T-cell (primary cell): ENCODE results near the gene WDR70. TPM values are rescaled to one million over a fixed set of nuclear protein-coding genes. Genes with fewer than 3 reads are reported as not detected.

Experiments
- ATAC-seq, 4 experiments: fragments of 200-7000 bp in 3 of 4; fragments of 150-1000 bp in 1 of 4; cut with Tn5 transposase; replicated peaks in 1 of 4; 1 replicate in 3 of 4; 2 replicates in 1 of 4; pipeline ENCODE4 v1.10.0; 2021; ENCODE audit warnings: moderate library complexity in 3 of 4, mild to moderate bottlenecking in 2 of 4, moderate number of reproducible peaks in 1 of 4
- CTCF ChIA-PET, 2 donors: fragments of 300-600 bp; sonication (Branson Sonifier 250); formaldehyde crosslinking; loops; one replicate each; lab custom pipeline; 2022; ENCODE audit warnings: antibody characterized with exemption in 2 of 2; lab: Charles Lee
- POLR2A ChIA-PET, 2 donors: fragments of 300-600 bp; sonication (Branson Sonifier 250); formaldehyde crosslinking; loops; one replicate each; lab custom pipeline; 2022; ENCODE audit warnings: antibody characterized with exemption in 2 of 2; lab: Charles Lee
- DNase-seq, 35 experiments: peaks; one replicate each; pipeline versions ENCODE4 v3.0.0 to v3.0.0-alpha.2; 2013 to 2023
- H3K27ac ChIP-seq: one replicate; pipeline ENCODE4 v1.5.1; 2013; ENCODE audit warnings: low read length
- H3K27me3 ChIP-seq, 2 experiments: replicated peaks in 1 of 2; 1 replicate in 1 of 2; 2 replicates in 1 of 2; pipeline versions ENCODE4 v1.6.1 to v1.7.0; 2013; ENCODE audit warnings: low read length in 1 of 2, mixed read lengths in 1 of 2; ENCODE audit not compliant: control insufficient read depth in 2 of 2, insufficient read depth in 2 of 2; ENCODE audit errors: extremely low read depth in 1 of 2
- H3K36me3 ChIP-seq, 2 donors: 1 replicate in 1 of 2; 2 replicates in 1 of 2; pipeline versions ENCODE4 v1.6.1 to v1.7.0; 2013; ENCODE audit warnings: low read length in 1 of 2; ENCODE audit not compliant: control insufficient read depth in 2 of 2, insufficient read depth in 1 of 2; ENCODE audit errors: extremely low read depth in 1 of 2
- H3K4me1 ChIP-seq, 2 experiments: 1 replicate in 1 of 2; 2 replicates in 1 of 2; pipeline versions ENCODE4 v1.6.1 to v1.7.0; 2013; ENCODE audit warnings: low read length in 2 of 2, mixed read lengths in 1 of 2; ENCODE audit not compliant: insufficient read depth in 2 of 2, control insufficient read depth in 1 of 2; ENCODE audit errors: extremely low read depth in 1 of 2
- H3K4me3 ChIP-seq, 2 donors: 1 replicate in 1 of 2; 2 replicates in 1 of 2; pipeline versions ENCODE4 v1.5.1 to v1.7.0; 2013; ENCODE audit warnings: mild to moderate bottlenecking in 2 of 2, low read length in 1 of 2, moderate library complexity in 1 of 2; ENCODE audit not compliant: control insufficient read depth in 1 of 2; ENCODE audit errors: extremely low read depth in 1 of 2
- H3K9me3 ChIP-seq: 2 replicates; pipeline ENCODE4 v1.7.0; 2013
- H3K27ac Mint-ChIP-seq, 2 donors: one replicate each; pipeline ENCODE4 v1.8.0; 2020 to 2021; ENCODE audit warnings: mild to moderate bottlenecking in 2 of 2, mixed read lengths in 2 of 2
- H3K27me3 Mint-ChIP-seq, 2 donors: one replicate each; pipeline ENCODE4 v1.8.0; 2021 to 2022; ENCODE audit warnings: mixed read lengths in 2 of 2
- H3K36me3 Mint-ChIP-seq: one replicate; pipeline ENCODE4 v1.8.0; 2021; ENCODE audit warnings: mixed read lengths
- H3K4me1 Mint-ChIP-seq, 3 donors: one replicate each; pipeline ENCODE4 v1.8.0; 2020 to 2022; ENCODE audit warnings: mixed read lengths in 3 of 3, mild to moderate bottlenecking in 1 of 3
- H3K4me3 Mint-ChIP-seq, 3 donors: one replicate each; pipeline ENCODE4 v1.8.0; 2020 to 2022; ENCODE audit warnings: mild to moderate bottlenecking in 3 of 3, mixed read lengths in 3 of 3, moderate library complexity in 3 of 3
- H3K9me3 Mint-ChIP-seq, 3 donors: one replicate each; pipeline ENCODE4 v1.8.0; 2020 to 2022; ENCODE audit warnings: mixed read lengths in 3 of 3
- WGBS: methylation state at CpG from one replicate; pipeline ENCODE4 v1.1.5; 2013; ENCODE audit warnings: missing lambda C conversion rate; ENCODE audit not compliant: insufficient coverage; 5-methylcytosine and 5-hydroxymethylcytosine counted together
- total RNA-seq, 35 experiments: library from RNA in 6 of 35; stranded (reverse) in 6 of 35; fragments of 120-200 nt in 1 of 35; gene quantifications; one replicate each; pipeline versions ENCODE4 v1.2.1 to v1.2.4 and lab custom pipeline; 2013 to 2026

Gene WDR70
- total RNA-seq, 5 donors from 2014 or later (not counting 1 experiment from before 2014, with no cell fraction given): 30.1 to 44.6 (median 37.5) TPM

GRCh38 chr5:37571985-37572384 lies 192.9 kb downstream of the WDR70 start:
- Mint-ChIP-seq H3K9me3 (peaks cover 0 to 6% (median 0%) of the 10 kb centered on the region in 3 donors), H3K4me1 (peaks cover 29 to 48% (median 34%) of the 10 kb centered on the region in 3 donors), H3K4me3 (no peak overlapping the region), H3K27me3 (no peaks in the 10 kb centered on the region), H3K36me3 (peaks cover 53% of the 10 kb centered on the region), H3K27ac (no peak overlapping the region)
- Histone ChIP-seq H3K4me3 (no peak overlapping the region), H3K27me3 (no peaks in the 10 kb centered on the region), H3K36me3 (peaks cover 0 to 2% of the 10 kb centered on the region in 2 donors), H3K4me1 (no peaks in the 10 kb centered on the region), H3K9me3 (no peaks in the 10 kb centered on the region), H3K27ac (no peak overlapping the region)
- WGBS: 86% methylated on average over 1 of the region's 2 CpGs
- CTCF ChIA-PET: no interaction called here
- DNase-seq (no peak), ATAC-seq (no peak)
- POLR2A ChIA-PET: no interaction called here

DNA sequence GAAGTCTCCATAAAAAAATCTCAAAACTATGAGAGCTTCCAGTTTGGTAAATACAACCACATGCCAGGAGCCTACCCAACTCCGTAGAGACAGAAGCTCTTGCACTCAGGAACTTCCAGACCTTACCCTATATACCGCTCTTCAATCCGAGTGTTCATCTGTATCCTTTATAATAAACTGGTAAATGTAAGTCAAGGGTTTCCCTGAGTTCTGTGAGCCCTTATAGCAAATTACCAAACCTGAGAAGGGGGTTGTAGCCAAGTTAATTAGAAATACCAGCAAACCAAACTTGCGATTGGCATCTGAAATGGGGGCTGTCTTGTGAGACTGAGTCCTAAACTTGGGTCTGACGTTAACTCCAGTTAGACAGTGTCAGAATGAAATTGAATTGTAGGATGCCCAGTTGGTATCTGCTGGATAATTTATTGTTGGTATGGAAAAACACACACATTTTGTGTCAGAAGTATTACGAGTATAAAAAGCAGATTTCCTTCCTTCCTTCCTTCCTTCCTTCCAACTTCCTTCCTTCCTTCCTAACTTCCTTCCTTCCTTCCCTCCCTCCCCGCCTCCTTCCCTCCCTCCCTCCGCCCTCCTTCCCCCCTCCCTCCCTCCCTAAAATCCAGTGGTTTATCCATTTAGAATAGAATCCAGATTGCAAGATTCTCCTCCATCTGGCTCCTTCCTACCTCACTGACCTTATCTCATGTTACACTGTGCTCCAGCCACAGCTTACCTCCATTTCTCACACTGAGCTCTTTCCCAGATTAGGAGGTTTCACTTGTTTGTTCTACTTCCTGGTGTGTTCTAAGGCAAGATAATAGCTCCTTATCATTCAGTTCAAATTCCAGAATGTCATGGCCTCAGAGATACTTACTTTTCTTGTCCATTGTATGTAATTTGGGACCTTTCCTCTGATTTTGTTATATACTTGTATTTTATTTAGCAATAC lies 196.7 kb downstream of the WDR70 start:
- WGBS: 100% methylated on average over 2 of the region's 8 CpGs
- Histone ChIP-seq H3K27me3 (no peaks in the 10 kb centered on the region), H3K4me1 (no peaks in the 10 kb centered on the region), H3K36me3 (no peaks in the 10 kb centered on the region), H3K9me3 (no peaks in the 10 kb centered on the region), H3K27ac (no peak overlapping the region), H3K4me3 (no peak overlapping the region)
- CTCF ChIA-PET: interaction anchor here in 1 of 2 donors (0.7 kb wide), 1 partner anchor 82 kb away, joined by 5 read pairs; no protein-coding TSS in a partner anchor
- ATAC-seq: no peak
- Mint-ChIP-seq H3K36me3 (peaks cover 42% of the 10 kb centered on the region), H3K9me3 (peaks cover 0 to 6% (median 0%) of the 10 kb centered on the region in 3 donors), H3K27ac (no peak overlapping the region), H3K4me1 (peaks cover 29 to 38% (median 31%) of the 10 kb centered on the region in 3 donors), H3K4me3 (no peak overlapping the region), H3K27me3 (no peaks in the 10 kb centered on the region)
- POLR2A ChIA-PET: interaction anchor here in 1 of 2 donors (0.6 kb wide), 2 partner anchors 15 to 25 kb away, joined by 3 to 7 read pairs; no protein-coding TSS in a partner anchor
- no peak for DNase-seq

DNA sequence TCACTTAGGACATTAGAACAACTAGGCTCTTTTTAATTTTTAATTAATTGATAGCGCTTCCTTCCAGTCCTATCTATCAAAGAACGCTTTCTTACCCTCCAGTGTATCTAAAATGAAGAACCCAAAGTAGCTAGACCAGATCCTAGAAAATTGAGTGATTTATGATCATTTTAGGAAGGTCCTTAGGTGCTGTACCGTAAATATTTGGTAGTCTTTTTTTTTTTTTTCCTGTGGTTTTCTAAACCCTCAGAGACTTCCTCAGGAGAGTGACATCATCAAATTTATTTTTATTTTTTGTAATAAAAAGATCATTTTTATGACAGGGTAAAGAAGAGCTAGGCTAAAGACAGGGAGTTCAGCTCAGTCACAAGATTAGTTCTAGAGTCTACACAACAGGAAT lies 197.4 kb downstream of the WDR70 start:
- Histone ChIP-seq H3K4me3 (no peak overlapping the region), H3K27ac (no peak overlapping the region), H3K27me3 (no peaks in the 10 kb centered on the region), H3K4me1 (no peaks in the 10 kb centered on the region), H3K36me3 (no peaks in the 10 kb centered on the region), H3K9me3 (no peaks in the 10 kb centered on the region)
- ATAC-seq: no peak
- WGBS: no CpG with 5 or more reads among the region's 3 CpGs
- Mint-ChIP-seq H3K27ac (no peak overlapping the region), H3K9me3 (peaks cover 0 to 6% (median 0%) of the 10 kb centered on the region in 3 donors), H3K4me3 (no peak overlapping the region), H3K27me3 (no peaks in the 10 kb centered on the region), H3K4me1 (peaks cover 29 to 38% (median 31%) of the 10 kb centered on the region in 3 donors), H3K36me3 (peaks cover 46% of the 10 kb centered on the region)
- CTCF ChIA-PET: interaction anchor here (0.6 to 0.7 kb wide), 3 partner anchors 9 to 82 kb away, joined by 4 to 5 read pairs (median 5); no protein-coding TSS in a partner anchor
- DNase-seq: no peak
- POLR2A ChIA-PET: interaction anchor here (0.6 to 0.8 kb wide), 3 partner anchors 16 to 26 kb away, joined by 3 to 7 read pairs (median 5); no protein-coding TSS in a partner anchor

DNA sequence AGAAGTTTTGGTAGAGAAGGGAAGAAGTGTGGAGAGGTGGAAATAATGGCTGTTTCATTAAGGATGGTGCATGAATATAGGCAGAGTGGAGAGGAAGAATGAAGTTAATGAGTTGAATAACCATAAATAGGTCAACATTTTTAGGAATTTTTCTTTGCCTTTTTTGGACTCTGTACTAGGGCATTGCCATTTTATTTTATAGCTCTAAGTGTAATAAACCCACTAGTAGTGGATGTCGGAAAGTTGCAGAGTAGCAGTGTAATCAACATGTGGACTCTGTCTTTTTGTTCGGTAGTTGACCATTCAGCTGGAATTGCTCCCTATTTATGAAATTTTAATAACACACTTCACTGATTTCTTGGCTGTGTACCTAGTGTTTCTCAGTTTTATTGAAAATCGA lies 199.1 kb downstream of the WDR70 start:
- H3K27ac Mint-ChIP-seq: no peak overlapping the region
- peaks cover 35% of the 10 kb centered on the region for H3K36me3 Mint-ChIP-seq
- ChIA-PET CTCF (no interaction called here), POLR2A (interaction anchor here in 1 of 2 donors (0.5 kb wide), 1 partner anchor 68 kb away, joined by 6 read pairs; no protein-coding TSS in a partner anchor)
- peaks cover 24 to 31% (median 24%) of the 10 kb centered on the region in 3 donors for H3K4me1 Mint-ChIP-seq
- Histone ChIP-seq H3K4me1 (no peaks in the 10 kb centered on the region), H3K36me3 (no peaks in the 10 kb centered on the region), H3K27me3 (no peaks in the 10 kb centered on the region), H3K27ac (no peak overlapping the region), H3K4me3 (no peak overlapping the region), H3K9me3 (no peaks in the 10 kb centered on the region)
- peaks cover 0 to 6% (median 0%) of the 10 kb centered on the region in 3 donors for H3K9me3 Mint-ChIP-seq
- no peaks in the 10 kb centered on the region for H3K27me3 Mint-ChIP-seq
- ATAC-seq: no peak
- WGBS: no CpG with 5 or more reads among the region's 3 CpGs
- H3K4me3 Mint-ChIP-seq: no peak overlapping the region
- DNase-seq: no peak

GRCh38 chr5:37580106-37580505 lies 201.0 kb downstream of the WDR70 start:
- WGBS: no CpG with 5 or more reads among the region's 2 CpGs
- no peak overlapping the region for H3K4me3 ChIP-seq
- no peaks in the 10 kb centered on the region for H3K4me1 ChIP-seq
- no peaks in the 10 kb centered on the region for H3K36me3 ChIP-seq
- DNase-seq (no peak), ATAC-seq (no peak)
- Mint-ChIP-seq H3K4me3 (no peak overlapping the region), H3K27ac (no peak overlapping the region), H3K4me1 (peaks cover 9 to 14% (median 10%) of the 10 kb centered on the region in 3 donors), H3K9me3 (no peaks in the 10 kb centered on the region), H3K27me3 (no peaks in the 10 kb centered on the region), H3K36me3 (peaks cover 19% of the 10 kb centered on the region)
- no peaks in the 10 kb centered on the region for H3K9me3 ChIP-seq
- H3K27me3 ChIP-seq: no peaks in the 10 kb centered on the region
- CTCF ChIA-PET: no interaction called here
- no peak overlapping the region for H3K27ac ChIP-seq
- POLR2A ChIA-PET: no interaction called here

- no peak overlapping the region for H3K27ac ChIP-seq
Observed at GRCh38 chr5:37582202-37582601, 203.1 kb downstream of the WDR70 start.

More at GRCh38 chr5:37582202-37582601, 203.1 kb downstream of the WDR70 start:
- Mint-ChIP-seq H3K9me3 (no peaks in the 10 kb centered on the region), H3K27me3 (no peaks in the 10 kb centered on the region), H3K36me3 (peaks cover 17% of the 10 kb centered on the region), H3K4me1 (no peaks in the 10 kb centered on the region), H3K27ac (no peak overlapping the region), H3K4me3 (no peak overlapping the region)
- H3K4me3 ChIP-seq: no peak overlapping the region
- no peaks in the 10 kb centered on the region for H3K9me3 ChIP-seq
- H3K4me1 ChIP-seq: no peaks in the 10 kb centered on the region
- H3K36me3 ChIP-seq: no peaks in the 10 kb centered on the region
- no peaks in the 10 kb centered on the region for H3K27me3 ChIP-seq
- no peak for ATAC-seq
- no CpG with 5 or more reads among the region's 2 CpGs for WGBS
- ChIA-PET POLR2A (no interaction called here), CTCF (no interaction called here)
- DNase-seq: no peak
